ENCODE results near the gene CD226. TPM values are rescaled to one million over a fixed set of nuclear protein-coding genes. Genes with fewer than 3 reads are reported as not detected.
A peak's percentile ranks its signal among the peaks of the same experiment; 100 is the strongest.

Gene CD226
- total and polyA plus RNA-seq, 9 donors: 0.17 to 1.5 (median 1.2) TPM

DNA sequence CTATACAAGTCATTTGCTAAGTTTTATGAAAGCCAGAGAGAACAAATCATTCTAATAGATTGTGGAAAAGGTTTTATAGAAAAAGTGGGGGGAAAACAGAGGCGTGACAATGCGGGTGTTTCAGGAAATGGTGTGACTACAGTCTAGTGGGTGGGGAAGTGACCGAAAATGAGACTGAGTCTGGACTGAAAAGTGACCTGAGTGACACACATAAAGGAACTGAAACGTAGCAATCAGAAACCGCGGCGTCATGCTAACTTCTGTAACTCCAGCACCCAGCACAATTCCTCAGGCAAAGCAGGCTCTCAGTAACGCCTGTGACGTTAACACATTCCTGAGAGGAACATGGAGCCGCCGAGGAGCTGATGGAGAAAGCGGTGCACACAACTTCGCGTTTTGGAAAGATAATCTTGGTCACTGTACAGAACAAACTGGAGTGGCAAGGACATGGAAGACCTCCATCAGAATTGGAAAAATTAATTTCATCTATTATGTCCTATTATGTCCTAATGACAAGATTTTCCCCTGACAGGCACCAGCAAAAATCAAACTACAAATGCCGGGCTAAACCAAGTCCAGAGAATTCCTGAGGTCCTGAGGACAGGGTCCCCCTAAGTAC, 1.4 kb upstream of the CD226 start:
- WGBS, 3 donors: 60 to 71% (median 66%) methylated on average over 15 of the region's 15 CpGs
- no peak overlapping the region for H3K4me3 ChIP-seq
- no peak for TF ChIP-seq POLR2A (IDR thresholded peaks at IDR 0.05)
- no peak for TF ChIP-seq CTCF (IDR thresholded peaks at IDR 0.05)
- TF ChIP-seq EP300 (IDR thresholded peaks at IDR 0.05): no peak
- no peak overlapping the region for H3K27ac ChIP-seq
- no peaks in the 10 kb centered on the region for H3K27me3 ChIP-seq
- H3K9me3 ChIP-seq: no peaks in the 10 kb centered on the region
- H3K4me1 ChIP-seq (ENCODE audit: insufficient read depth): no peaks in the 10 kb centered on the region
- intact Hi-C loops (cut with DNase I): no loop called here
- H3K36me3 ChIP-seq: no peaks in the 10 kb centered on the region
- DNase-seq: peak in 1 of 5 donors; percentile 58

DNA sequence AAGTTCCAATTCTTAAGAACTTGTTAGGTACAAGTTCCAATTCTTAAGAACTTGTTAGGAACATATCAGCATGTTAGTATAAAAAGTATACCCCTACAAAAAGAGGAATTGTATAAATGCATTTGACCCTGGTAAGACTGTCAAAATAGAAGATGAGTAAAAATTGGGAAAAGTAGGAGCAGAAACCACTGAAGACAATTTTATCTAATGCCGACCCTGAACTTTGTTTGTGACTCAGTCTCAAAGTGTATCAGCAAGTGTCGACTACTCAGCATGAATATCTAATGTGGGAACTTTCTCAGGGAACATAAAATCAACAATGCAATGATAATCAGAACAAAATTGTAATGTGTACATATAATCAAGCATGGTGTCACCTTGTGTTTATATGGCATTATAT, 583 bp upstream of the CD226 start:
- intact Hi-C loops (cut with DNase I): no loop called here
- 45 to 52% (median 50%) methylated on average over 2 of the region's 2 CpGs for WGBS, 3 donors
- no peaks in the 10 kb centered on the region for H3K4me1 ChIP-seq (ENCODE audit: insufficient read depth)
- TF ChIP-seq EP300 (IDR thresholded peaks at IDR 0.05) (no peak), CTCF (IDR thresholded peaks at IDR 0.05) (no peak), POLR2A (IDR thresholded peaks at IDR 0.05) (no peak)
- no peaks in the 10 kb centered on the region for H3K36me3 ChIP-seq
- H3K27me3 ChIP-seq: no peaks in the 10 kb centered on the region
- no peak for DNase-seq
- no peaks in the 10 kb centered on the region for H3K9me3 ChIP-seq
- no peak overlapping the region for H3K4me3 ChIP-seq
- H3K27ac ChIP-seq: no peak overlapping the region

GRCh38 chr18:69946608-69947155, 991 bp downstream of the CD226 start:
- H3K9me3 ChIP-seq: no peaks in the 10 kb centered on the region
- no peak for TF ChIP-seq POLR2A (IDR thresholded peaks at IDR 0.05)
- no peak for TF ChIP-seq CTCF (IDR thresholded peaks at IDR 0.05)
- TF ChIP-seq EP300 (IDR thresholded peaks at IDR 0.05): no peak
- H3K4me1 ChIP-seq (ENCODE audit: insufficient read depth): no peaks in the 10 kb centered on the region
- 94 to 97% (median 95%) methylated on average over 5 of the region's 5 CpGs for WGBS, 3 donors
- no peaks in the 10 kb centered on the region for H3K27me3 ChIP-seq
- no peak overlapping the region for H3K4me3 ChIP-seq
- intact Hi-C loops (cut with DNase I): no loop called here
- no peak overlapping the region for H3K27ac ChIP-seq
- no peaks in the 10 kb centered on the region for H3K36me3 ChIP-seq
- no peak for DNase-seq

DNA sequence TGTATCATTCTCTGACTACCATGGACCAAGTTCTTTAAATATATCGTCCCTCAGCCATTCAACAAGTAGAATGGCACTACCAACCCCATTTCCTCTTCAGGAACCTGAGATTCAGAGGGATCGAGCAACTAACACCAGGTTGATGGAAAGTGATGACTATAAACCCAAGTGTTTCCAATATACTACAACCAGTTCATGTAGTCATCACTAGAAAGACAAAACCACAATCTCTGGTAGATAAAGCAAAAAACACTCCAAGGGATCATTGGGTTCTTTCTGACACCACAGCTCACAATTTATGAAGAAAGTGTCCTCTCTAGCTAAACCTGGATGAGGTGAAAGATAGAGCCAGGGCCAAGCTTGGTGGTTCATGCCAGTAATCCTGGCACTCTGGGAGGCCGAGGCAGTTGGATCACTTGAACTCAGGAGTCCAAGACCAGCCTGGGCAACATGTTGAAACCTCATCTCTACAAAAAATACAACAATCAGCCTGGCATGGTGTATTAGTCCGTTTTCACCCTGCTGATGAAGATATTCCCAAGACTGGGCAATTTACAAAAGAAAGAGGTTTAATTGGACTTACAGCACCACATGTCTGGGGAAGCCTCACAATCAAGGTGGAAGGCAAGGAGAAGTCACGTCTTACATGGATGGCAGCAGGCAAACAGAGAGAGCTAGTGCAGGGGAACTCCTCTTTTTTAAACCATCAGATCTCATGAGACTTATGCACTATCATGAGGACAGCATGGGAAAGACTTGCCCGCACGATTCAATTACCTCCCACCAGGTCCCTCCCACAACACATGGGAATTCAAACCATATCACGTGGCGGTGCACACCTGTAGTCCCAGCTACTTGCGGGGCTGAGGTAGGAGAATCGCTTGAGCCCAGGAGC, 2.2 kb downstream of the CD226 start:
- H3K4me1 ChIP-seq (ENCODE audit: insufficient read depth): no peaks in the 10 kb centered on the region
- no peak overlapping the region for H3K27ac ChIP-seq
- intact Hi-C loops (cut with DNase I): no loop called here
- H3K36me3 ChIP-seq: no peaks in the 10 kb centered on the region
- no peak for TF ChIP-seq EP300 (IDR thresholded peaks at IDR 0.05)
- no peak for TF ChIP-seq CTCF (IDR thresholded peaks at IDR 0.05)
- TF ChIP-seq POLR2A (IDR thresholded peaks at IDR 0.05): no peak
- H3K4me3 ChIP-seq: no peak overlapping the region
- DNase-seq: no peak
- H3K9me3 ChIP-seq: no peaks in the 10 kb centered on the region
- no peaks in the 10 kb centered on the region for H3K27me3 ChIP-seq
- WGBS, 3 donors: 92 to 96% (median 96%) methylated on average over 11 of the region's 11 CpGs
